ENCODE measurements around the gene CCNY.

CCNY gene

GRCh38 chr10:35581655-35582054 lies 245.3 kb downstream of the CCNY start:
- DNase-seq (ENCODE audit: low read depth in 2 of 2), result no peak

DNA sequence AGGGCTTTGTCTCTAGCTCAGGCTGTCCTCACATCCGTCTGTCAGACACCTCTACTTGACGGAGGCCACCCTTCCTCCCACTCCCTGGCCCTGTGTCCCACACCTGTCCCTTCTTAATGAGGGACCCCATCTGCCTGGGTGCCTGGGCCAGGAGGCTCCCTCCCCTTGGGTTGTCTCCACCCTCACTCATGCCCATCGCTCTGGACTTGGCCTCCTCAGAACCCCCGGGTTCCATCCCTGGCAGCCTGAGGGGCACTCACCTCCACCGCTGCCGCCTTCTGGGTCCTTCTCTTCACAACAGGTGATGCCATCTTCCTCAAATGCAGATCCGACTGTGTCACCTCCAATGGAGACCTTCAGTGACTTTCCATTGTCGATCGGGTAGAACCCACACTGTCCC lies 248.6 kb downstream of the CCNY start:
- DNase-seq (ENCODE audit: low read depth in 2 of 2), result no peak

DNA sequence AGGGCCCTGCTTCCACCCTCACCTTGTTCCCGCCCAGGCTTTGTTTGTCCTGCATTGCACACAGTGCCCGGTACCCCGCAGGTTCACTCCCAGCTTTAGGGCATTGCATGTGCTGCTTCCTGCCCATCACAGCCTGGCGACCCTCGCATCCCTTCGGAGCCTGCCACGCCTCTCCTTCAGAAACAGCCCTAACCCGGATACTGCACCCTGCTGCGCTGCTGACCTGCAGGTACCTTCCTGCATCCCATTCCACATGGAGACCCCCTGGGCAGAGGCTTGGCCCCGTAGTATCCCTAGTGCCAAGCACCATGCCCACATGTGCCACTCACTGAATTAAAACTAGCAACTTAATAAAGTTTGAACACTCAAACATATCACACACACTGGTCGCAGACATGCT lies 249.0 kb downstream of the CCNY start:
- no peak for DNase-seq (ENCODE audit: low read depth in 2 of 2)

GRCh38 chr10:35585903-35586535 lies 249.7 kb downstream of the CCNY start:
- DNase-seq (ENCODE audit: low read depth in 2 of 2), result no peak

DNA sequence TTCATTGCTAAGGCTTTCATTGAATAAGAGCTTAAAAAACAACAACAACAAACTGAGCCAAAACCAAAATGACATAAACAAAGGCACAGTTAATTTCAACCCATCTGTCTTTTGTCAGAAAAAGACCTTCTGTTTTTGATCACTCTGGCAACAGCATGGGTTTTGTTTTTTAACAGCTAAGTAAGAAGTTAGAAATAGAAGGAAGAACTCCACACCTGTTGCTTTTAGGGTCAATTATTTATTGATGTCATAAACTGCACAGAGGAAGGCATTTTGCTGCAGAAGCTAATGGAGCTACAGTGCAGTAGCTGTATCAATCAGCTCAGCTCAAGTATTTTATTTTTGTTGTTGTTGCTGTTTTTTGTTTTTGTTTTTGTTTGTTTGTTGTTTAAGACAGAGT lies 252.5 kb downstream of the CCNY start:
- DNase-seq (ENCODE audit: low read depth in 2 of 2), result no peak

DNA sequence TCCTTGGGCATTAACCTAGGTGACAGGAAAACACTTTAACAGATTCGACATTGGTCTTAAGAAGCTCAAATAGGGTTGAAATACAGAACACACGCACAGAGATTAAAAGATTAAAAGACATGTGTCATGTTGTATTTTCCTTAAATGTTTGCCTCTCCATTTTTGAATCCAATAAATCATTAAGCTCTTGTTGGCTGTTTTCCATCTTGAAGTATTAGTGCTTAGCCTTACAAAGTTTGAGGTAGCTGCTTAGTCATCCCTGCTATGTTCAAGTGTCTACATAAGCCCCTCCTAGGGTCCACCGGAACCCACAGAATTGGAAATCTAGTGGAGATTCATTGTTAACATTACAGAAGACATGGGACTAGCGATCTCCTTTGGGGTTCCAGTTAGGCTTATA lies 256.1 kb downstream of the CCNY start:
- DNase-seq (ENCODE audit: low read depth in 2 of 2), result no peak

DNA sequence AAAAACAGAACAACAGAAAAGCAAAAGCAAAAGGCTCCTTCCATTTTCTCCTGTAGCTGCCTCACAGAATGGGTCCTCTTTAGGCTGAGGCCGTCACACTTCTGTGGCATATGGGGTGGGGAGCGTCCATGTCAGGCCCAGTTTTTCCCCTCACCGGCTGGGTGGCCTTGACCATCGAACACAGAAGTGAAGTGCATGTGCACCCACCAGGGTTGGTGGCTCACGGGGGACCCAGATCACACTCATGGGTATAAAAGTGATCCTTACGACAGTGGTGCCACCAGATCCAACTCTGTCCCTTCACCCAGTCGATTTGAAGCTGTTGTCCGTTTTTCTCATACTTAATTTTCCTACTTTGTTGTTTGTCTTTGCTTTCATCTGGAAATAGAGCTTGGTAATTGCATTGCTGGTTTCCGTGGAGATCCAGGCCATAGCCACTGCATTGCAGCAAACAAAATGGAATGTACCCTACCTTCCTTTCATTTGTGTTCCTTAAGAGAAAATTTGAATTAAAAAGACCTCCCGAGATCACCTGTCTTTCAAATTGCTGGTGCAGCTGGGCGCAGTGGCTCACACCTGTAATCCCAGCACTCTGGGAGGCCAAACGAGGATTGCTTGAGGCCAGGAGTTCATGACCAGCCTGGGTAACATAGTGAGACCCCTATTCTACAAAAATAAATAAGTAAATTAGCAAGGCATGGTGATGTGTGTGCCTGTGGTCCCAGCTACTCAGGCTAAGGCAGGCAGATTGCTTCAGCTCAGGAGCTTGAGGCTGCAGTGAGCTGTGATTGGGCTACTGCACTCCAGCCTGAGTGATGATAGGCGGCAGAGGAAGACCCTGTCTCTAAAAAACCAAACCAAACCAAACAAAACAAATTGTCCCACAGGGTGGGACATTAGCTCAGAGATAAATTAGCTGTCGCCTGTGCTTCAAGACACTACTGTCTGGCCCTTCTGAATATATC lies 258.1 kb downstream of the CCNY start:
- no peak for DNase-seq (ENCODE audit: low read depth in 2 of 2)

- DNase-seq (ENCODE audit: low read depth in 2 of 2), result no peak
These were observed 258.8 kb downstream of the CCNY start for GRCh38 chr10:35595106-35595505.

GRCh38 chr10:35598379-35598778 lies 262.1 kb downstream of the CCNY start:
- no peak for DNase-seq (ENCODE audit: low read depth in 2 of 2)

DNA sequence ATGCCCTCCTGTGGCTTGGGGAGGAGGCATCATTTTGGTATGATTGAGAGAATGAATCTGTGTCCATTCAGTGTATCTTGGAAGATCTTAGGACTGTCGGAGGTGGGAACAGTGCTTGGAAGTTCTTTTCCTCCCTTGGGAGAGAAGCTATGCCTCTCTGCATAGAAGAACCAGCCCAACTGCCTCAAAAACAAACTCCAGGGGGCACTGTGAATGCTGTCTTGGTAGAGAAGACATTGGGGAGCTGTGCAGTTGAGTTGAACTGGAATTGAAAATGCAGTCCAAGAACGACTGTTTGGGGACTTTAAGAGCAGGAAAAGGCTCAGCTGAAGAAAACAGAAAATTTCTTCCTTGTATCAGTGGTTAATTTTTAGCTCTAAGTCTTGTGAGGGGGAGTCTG lies 263.9 kb downstream of the CCNY start:
- DNase-seq (ENCODE audit: low read depth in 2 of 2), result no peak

DNA sequence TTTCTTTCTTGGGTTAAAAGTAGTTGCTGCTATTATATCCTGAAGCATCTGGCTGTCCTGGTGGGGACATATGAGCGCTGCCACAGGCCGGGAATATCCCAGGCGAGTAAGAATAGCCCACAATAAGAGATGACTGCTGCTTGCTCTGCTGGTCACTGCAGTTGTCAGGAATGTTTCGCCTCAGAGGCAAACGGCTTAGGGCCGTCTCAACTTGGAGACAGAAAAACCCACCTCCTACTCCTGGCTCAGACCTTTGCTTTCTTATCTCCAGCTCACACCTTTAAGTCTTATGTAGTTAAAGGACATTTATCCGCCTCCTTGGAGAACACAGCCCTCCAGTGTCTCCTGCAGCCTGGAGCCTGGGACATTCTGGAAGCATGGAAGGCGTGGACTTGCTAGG lies 268.9 kb downstream of the CCNY start, which contains the start of gene GJD4:
Gene GJD4, plus strand, starts transcription at position 151 of the 400 bp plus-strand sequence. Its CDS starts 227 bp downstream, at position 378.
- no peak for DNase-seq (ENCODE audit: low read depth in 2 of 2)

GRCh38 chr10:35606430-35606829 lies 270.1 kb downstream of the CCNY start:
- DNase-seq (ENCODE audit: low read depth in 2 of 2), result no peak

GRCh38 chr10:35607475-35608327 lies 271.4 kb downstream of the CCNY start:
- no peak for DNase-seq (ENCODE audit: low read depth in 2 of 2)

DNA sequence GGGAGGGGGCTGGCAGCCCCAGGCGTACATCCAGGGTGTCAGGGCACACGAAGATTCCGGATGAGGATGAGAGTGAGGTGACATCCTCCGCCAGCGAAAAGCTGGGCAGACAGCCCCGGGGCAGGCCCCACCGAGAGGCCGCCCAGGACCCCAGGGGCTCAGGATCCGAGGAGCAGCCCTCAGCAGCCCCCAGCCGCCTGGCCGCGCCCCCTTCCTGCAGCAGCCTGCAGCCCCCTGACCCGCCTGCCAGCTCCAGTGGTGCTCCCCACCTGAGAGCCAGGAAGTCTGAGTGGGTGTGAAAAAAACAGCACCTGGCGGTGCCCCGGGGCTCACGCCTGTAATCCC lies 272.0 kb downstream of the CCNY start:
- no peak for DNase-seq (ENCODE audit: low read depth in 2 of 2)

DNA sequence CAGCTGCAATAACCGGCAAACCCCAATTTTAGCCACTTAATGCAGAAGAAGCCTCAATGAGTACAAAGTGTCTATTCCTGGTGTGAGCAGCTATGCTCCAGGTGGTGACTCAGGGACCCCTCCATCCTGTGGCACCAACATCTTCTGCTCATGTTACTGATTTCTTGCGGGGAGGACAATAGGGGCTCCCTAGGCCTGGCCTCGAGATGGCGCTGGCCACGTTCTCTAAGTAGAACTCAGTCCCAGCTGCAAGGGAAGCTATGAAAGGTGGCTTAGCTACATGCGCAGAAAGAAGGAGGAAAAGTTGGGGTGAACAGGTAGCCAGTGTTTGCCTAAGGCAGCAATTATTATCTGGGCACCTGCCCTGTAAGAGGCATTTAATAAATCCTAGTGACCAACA lies 275.4 kb downstream of the CCNY start:
- DNase-seq (ENCODE audit: low read depth in 2 of 2), result no peak

- no peak for DNase-seq (ENCODE audit: low read depth in 2 of 2)
These were observed 276.2 kb downstream of the CCNY start for GRCh38 chr10:35612385-35613106.

- DNase-seq (ENCODE audit: low read depth in 2 of 2), result no peak
These were observed 276.8 kb downstream of the CCNY start for GRCh38 chr10:35613107-35613440.

DNA sequence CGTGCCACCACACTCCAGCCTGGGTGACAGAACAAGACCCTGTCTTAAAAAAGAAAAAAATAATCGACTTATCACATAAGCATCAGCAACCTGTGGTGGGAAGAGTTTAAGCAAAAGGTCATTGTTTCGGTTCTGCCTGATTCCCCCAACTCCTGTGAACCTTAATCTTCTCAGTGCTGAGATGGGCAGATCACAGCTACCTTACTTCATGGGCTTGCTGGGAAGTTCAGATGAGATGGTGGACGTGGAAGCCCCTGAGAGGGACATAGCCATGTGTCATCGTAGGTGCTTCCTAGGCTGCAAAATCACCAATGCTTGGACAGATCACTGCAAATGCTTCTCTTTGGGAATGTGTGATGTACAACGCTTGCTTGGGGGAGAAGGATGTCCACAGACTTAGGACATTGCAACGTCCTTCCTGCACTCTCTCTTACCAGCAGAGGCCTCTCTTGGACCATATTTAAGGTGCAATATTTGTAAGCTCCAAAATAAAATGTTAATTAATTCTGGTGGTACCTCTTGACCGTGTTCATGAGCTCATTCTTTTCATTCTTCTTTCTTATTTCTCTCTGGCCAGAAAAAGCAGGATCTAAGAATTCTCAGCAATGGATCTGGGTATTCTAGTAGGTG lies 277.4 kb downstream of the CCNY start:
- no peak for DNase-seq (ENCODE audit: low read depth in 2 of 2)

GRCh38 chr10:35614312-35614711 lies 278.0 kb downstream of the CCNY start:
- no peak for DNase-seq (ENCODE audit: low read depth in 2 of 2)
